HCT116 (cell line): ENCODE data around the gene YTHDC2. TPM values are rescaled to one million over a fixed set of nuclear protein-coding genes. Genes with fewer than 3 reads are reported as not detected.
A peak's percentile ranks its signal among the peaks of the same experiment; 100 is the strongest.

Experiments used
- ATAC-seq: fragments of 200-7000 bp; cut with Tn5 transposase; 2 replicates; pipeline ENCODE4 v1.9.1; 2020; ENCODE audit warnings: mild to moderate bottlenecking, moderate library complexity
- BruUV-seq: library from RNA; stranded (reverse); fragments of 400-500 nt; replicated peaks from 2 replicates; lab custom pipeline; 2021; lab: Mats Ljungman, UMichigan
- CTCF ChIA-PET: fragments of 300-600 bp; sonication (Branson Sonifier 250); formaldehyde crosslinking; loops from one replicate; lab custom pipeline; 2021; ENCODE audit warnings: antibody characterized with exemption; lab: Charles Lee
- POLR2A ChIA-PET: fragments of 300-600, 350-600 bp; sonication (Branson Sonifier 250); formaldehyde crosslinking; loops from one replicate; lab custom pipeline; 2021; ENCODE audit warnings: antibody characterized with exemption; lab: Charles Lee
- RAD21 ChIA-PET, 2 experiments: fragments of 300-600 bp; sonication (Branson Sonifier 250); formaldehyde crosslinking; loops; one replicate each; lab custom pipeline; 2023; ENCODE audit warnings: low total read pairs in 2 of 2; ENCODE audit not compliant: uncharacterized antibody in 2 of 2, unreplicated experiment in 2 of 2, low non-redundant PET in 1 of 2; lab: Charles Lee
- DNase-seq: peaks from one replicate; pipeline ENCODE4 v3.0.0-alpha.2; 2010; ENCODE audit warnings: low read depth, low spot score
- H2AFZ ChIP-seq: fragments of 200-600 bp; shearing (Covaris generic), sonication (generic); 2 replicates; pipeline ENCODE4 v1.6.1; 2017; ENCODE audit warnings: low read depth, mixed run types, mixed read lengths, antibody characterized with exemption, low read length; ENCODE audit not compliant: poor library complexity, severe bottlenecking
- H3K27ac ChIP-seq: 2 replicates; pipeline ENCODE4 v1.5.1; 2012; ENCODE audit warnings: low read depth, low read length
- H3K27me3 ChIP-seq: fragments of 200-600 bp; sonication (generic); 2 replicates; pipeline ENCODE4 v1.6.1; 2016; ENCODE audit warnings: mixed run types, low read length, mixed read lengths; ENCODE audit not compliant: insufficient read depth
- H3K36me3 ChIP-seq, 2 experiments: fragments of 200-500 bp in 1 of 2; fragments of 200-600 bp in 1 of 2; sonication (Bioruptor generic) in 1 of 2; sonication (generic) in 1 of 2; 2 replicates each; pipeline versions ENCODE4 v1.5.1 to v1.6.1; 2014 to 2016; ENCODE audit warnings: low read length in 2 of 2, inconsistent platforms in 1 of 2, mixed read lengths in 1 of 2, mixed run types in 1 of 2; ENCODE audit not compliant: insufficient read depth in 2 of 2, control insufficient read depth in 1 of 2
- H3K4me1 ChIP-seq, 2 experiments: fragments of 200-600 bp in 1 of 2; sonication (generic) in 1 of 2; 2 replicates each; pipeline versions ENCODE4 v1.5.1 to v1.6.1; 2012 to 2017; ENCODE audit warnings: low read length in 2 of 2, inconsistent platforms in 1 of 2, mild to moderate bottlenecking in 1 of 2, mixed read lengths in 1 of 2, mixed run types in 1 of 2, moderate library complexity in 1 of 2; ENCODE audit not compliant: insufficient read depth in 2 of 2, control insufficient read depth in 1 of 2
- H3K4me2 ChIP-seq: fragments of 200-600 bp; sonication (generic); 2 replicates; pipeline ENCODE4 v1.6.1; 2017; ENCODE audit warnings: mixed run types, low read length, mixed read lengths
- H3K4me3 ChIP-seq, 2 experiments: fragments of 200-600 bp in 1 of 2; sonication (generic) in 1 of 2; replicated peaks in 1 of 2; 2 replicates each; pipeline ENCODE4 v1.5.1; 2011 to 2016; ENCODE audit warnings: low read length in 2 of 2, control low read depth in 1 of 2, low read depth in 1 of 2, mild to moderate bottlenecking in 1 of 2, mixed read lengths in 1 of 2, mixed run types in 1 of 2
- H3K79me2 ChIP-seq: fragments of 200-600 bp; sonication (generic); 2 replicates; pipeline ENCODE4 v1.6.1; 2017; ENCODE audit warnings: mild to moderate bottlenecking, mixed run types, low read length, moderate library complexity, mixed read lengths; ENCODE audit not compliant: insufficient read depth
- H3K9ac ChIP-seq: fragments of 200-600 bp; sonication (generic); 2 replicates; pipeline ENCODE4 v1.6.1; 2016; ENCODE audit warnings: low read length, mixed read lengths
- H3K9me2 ChIP-seq: fragments of 200-600 bp; sonication (generic), shearing (Covaris generic); 2 replicates; pipeline ENCODE4 v1.6.1; 2017; ENCODE audit warnings: mixed run types, mild to moderate bottlenecking, moderate library complexity; ENCODE audit not compliant: insufficient read depth
- H3K9me3 ChIP-seq, 2 experiments: fragments of 200-500 bp in 1 of 2; fragments of 200-600 bp in 1 of 2; sonication (Bioruptor generic) in 1 of 2; sonication (generic) in 1 of 2; 2 replicates each; pipeline ENCODE4 v1.6.1; 2014 to 2017; ENCODE audit warnings: low read length in 2 of 2, mixed read lengths in 2 of 2, inconsistent platforms in 1 of 2, low read depth in 1 of 2, mild to moderate bottlenecking in 1 of 2, mixed run types in 1 of 2, moderate library complexity in 1 of 2; ENCODE audit not compliant: control insufficient read depth in 1 of 2, insufficient read depth in 1 of 2
- H4K20me1 ChIP-seq: fragments of 200-600 bp; sonication (generic), shearing (Covaris generic); 2 replicates; pipeline ENCODE4 v1.6.1; 2017; ENCODE audit warnings: mixed run types, mild to moderate bottlenecking, moderate library complexity; ENCODE audit not compliant: insufficient read depth
- ATF3 ChIP-seq: IDR thresholded peaks from 2 replicates; pipeline ENCODE4 v1.6.1; 2012
- CTCF ChIP-seq, 3 experiments: fragments of 200-600 bp in 1 of 3; sonication (generic) in 1 of 3; IDR thresholded peaks in 2 of 3; conservative IDR thresholded peaks in 1 of 3; 2 replicates each; pipeline ENCODE4 v1.5.1; 2012 to 2017; ENCODE audit warnings: low read depth in 2 of 3, low read length in 2 of 3, antibody characterized with exemption in 1 of 3, borderline replicate concordance in 1 of 3, control low read depth in 1 of 3, mild to moderate bottlenecking in 1 of 3, mixed read lengths in 1 of 3, mixed run types in 1 of 3, moderate library complexity in 1 of 3; ENCODE audit not compliant: insufficient read depth in 1 of 3
- ELF1 ChIP-seq: IDR thresholded peaks from 2 replicates; pipeline ENCODE4 v1.6.1; 2012; ENCODE audit warnings: low read depth, borderline replicate concordance
- EZH2 ChIP-seq: fragments of 200-600 bp; sonication (generic); IDR thresholded peaks from 2 replicates; pipeline ENCODE4 v1.6.1; 2017; ENCODE audit warnings: antibody characterized with exemption, mixed run types
- EZH2phosphoT487 ChIP-seq: fragments of 200-600 bp; IDR thresholded peaks from 2 replicates; pipeline ENCODE4 v1.6.1; 2018; ENCODE audit warnings: antibody characterized with exemption, borderline replicate concordance
- FOSL1 ChIP-seq: IDR thresholded peaks from 2 replicates; pipeline ENCODE4 v1.6.1; 2012; ENCODE audit warnings: low read depth
- MAX ChIP-seq: IDR thresholded peaks from 2 replicates; pipeline ENCODE4 v1.6.1; 2012
- RAD21 ChIP-seq: IDR thresholded peaks from 2 replicates; pipeline ENCODE4 v1.6.1; 2012; ENCODE audit warnings: low read depth, mild to moderate bottlenecking
- REST ChIP-seq: IDR thresholded peaks from 2 replicates; pipeline ENCODE4 v1.6.1; 2012; ENCODE audit warnings: low read depth
- SIN3A ChIP-seq: IDR thresholded peaks from 2 replicates; pipeline ENCODE4 v1.6.1; 2012; ENCODE audit warnings: low read depth
- SRF ChIP-seq: IDR thresholded peaks from 2 replicates; pipeline ENCODE4 v1.6.1; 2012; ENCODE audit warnings: low read depth
- TCF7L2 ChIP-seq: IDR thresholded peaks from 2 replicates; pipeline ENCODE4 v1.7.0; 2011; ENCODE audit warnings: borderline replicate concordance, inconsistent platforms; ENCODE audit not compliant: insufficient read depth, insufficient read length; ENCODE audit errors: extremely low read depth
- ZBTB33 ChIP-seq: IDR thresholded peaks from 2 replicates; pipeline ENCODE4 v1.6.1; 2011; ENCODE audit warnings: mild to moderate bottlenecking, low read length, moderate library complexity; ENCODE audit not compliant: insufficient replicate concordance; ENCODE audit errors: extremely low read depth
- ZFX ChIP-seq: fragments of 450-650 bp; IDR thresholded peaks from 2 replicates; pipeline ENCODE4 v1.6.1; 2017
- intact Hi-C: fragments of 100-400 bp; cut with micrococcal nuclease; formaldehyde crosslinking; loops from 2 replicates; pipeline ENCODE4 v1.10.0; 2022
- total RNA-seq: library from RNA; stranded (reverse); gene quantifications from one replicate; pipeline ENCODE4 v1.2.1, GENCODE V29; 2021; ENCODE audit not compliant: unreplicated experiment

The YTHDC2 gene
- total RNA-seq, 1 experiment from 2014 or later = 22.2 TPM

- TF ChIP-seq REST = no peak
- TF ChIP-seq FOSL1 = peak; percentile 94
- TF ChIP-seq, all 23 proteins: peak for 12
These were observed 24.2 kb upstream of the YTHDC2 start (continued) for GRCh38 chr5:113489299-113489698.

GRCh38 chr5:113490317-113490716 is 23.2 kb upstream of the YTHDC2 start:
- no peak overlapping the region for H3K4me2 ChIP-seq
- ChIA-PET POLR2A (no interaction called here), RAD21 (no interaction called here), CTCF (no interaction called here)
- H3K9ac ChIP-seq = no peak overlapping the region
- DNase-seq (no peak), ATAC-seq (no peak)
- H3K79me2 ChIP-seq = no peaks in the 10 kb centered on the region
- TF ChIP-seq SIN3A (no peak), ZBTB33 (no peak), EZH2 (no peak), ELF1 (no peak), ATF3 (no peak), RAD21 (no peak), MAX (no peak), FOSL1 (no peak), TCF7L2 (no peak), SRF (no peak), ZFX (no peak), EZH2phosphoT487 (no peak), CTCF (IDR thresholded peaks at IDR 0.05 in 2 of 3, conservative IDR thresholded peaks at IDR 0.05 in 1 of 3; ENCODE audit: borderline replicate concordance in 1 of 3, insufficient read depth in 1 of 3, low read depth in 2 of 3, low read length in 2 of 3) (no peak)
- H3K4me3 ChIP-seq = no peak overlapping the region
- H3K36me3 ChIP-seq = no peaks in the 10 kb centered on the region
- H2AFZ ChIP-seq = no peak overlapping the region
- H4K20me1 ChIP-seq = no peaks in the 10 kb centered on the region
- H3K27me3 ChIP-seq = no peaks in the 10 kb centered on the region
- peaks cover 12 to 16% of the 10 kb centered on the region in 2 experiments for H3K4me1 ChIP-seq
- H3K9me2 ChIP-seq = no peaks in the 10 kb centered on the region
- no TSS peak for BruUV-seq
- peaks cover 0 to 15% of the 10 kb centered on the region in 2 experiments; a peak in 1 of 4 replicates for H3K9me3 ChIP-seq
- intact Hi-C loops = no loop called here
- H3K27ac ChIP-seq = no peak overlapping the region
